Measurements from ENCODE around the gene CD79B.

Gene CD79B

DNA sequence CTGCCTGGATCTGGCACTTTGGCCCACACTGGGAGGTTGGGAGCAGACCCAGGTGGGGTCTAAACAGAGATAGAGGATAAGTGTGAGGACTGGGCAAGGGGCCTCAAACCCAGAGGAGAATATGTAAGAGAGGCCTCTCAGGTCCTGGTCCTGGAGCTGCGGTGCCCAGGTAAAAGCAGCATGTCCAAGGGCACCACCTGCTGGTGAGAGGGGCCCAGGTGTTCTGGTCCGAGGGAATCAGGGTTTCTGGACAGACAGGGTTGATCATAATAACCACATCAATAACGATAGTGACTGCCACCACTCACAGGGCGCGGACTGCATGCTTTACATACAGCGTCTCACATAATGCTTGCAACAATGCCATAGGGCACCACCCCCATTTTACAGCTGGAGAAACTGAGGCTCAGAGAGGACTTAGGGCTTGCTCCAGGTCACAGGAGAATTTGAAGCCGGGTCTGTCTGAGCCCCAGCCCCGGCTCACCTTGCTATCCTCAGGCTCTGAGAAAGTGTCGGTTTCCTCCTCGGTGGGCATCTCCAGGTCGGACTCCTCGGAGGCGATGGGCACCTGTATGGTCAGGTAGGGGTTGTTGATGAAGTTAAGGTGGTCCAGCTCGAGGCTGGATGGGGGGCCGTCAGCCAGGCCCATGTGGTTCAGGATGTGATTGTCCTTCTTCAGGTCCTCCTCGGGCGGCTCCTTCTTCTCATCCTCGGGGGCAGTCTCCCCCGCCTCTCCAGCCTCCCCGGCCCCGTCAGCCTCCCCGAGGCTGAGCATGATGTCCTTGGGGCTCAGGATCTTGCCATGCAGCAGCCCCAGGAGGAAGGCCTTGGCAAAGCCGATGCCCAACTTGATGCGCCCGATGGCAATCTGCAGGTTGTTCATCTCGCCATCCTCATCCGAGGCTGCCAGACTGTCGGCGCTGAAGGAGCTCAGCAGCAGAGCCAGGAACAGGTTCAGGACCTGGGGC is 19.1 kb upstream of the CD79B start:
- FAIRE-seq, result no peak

DNA sequence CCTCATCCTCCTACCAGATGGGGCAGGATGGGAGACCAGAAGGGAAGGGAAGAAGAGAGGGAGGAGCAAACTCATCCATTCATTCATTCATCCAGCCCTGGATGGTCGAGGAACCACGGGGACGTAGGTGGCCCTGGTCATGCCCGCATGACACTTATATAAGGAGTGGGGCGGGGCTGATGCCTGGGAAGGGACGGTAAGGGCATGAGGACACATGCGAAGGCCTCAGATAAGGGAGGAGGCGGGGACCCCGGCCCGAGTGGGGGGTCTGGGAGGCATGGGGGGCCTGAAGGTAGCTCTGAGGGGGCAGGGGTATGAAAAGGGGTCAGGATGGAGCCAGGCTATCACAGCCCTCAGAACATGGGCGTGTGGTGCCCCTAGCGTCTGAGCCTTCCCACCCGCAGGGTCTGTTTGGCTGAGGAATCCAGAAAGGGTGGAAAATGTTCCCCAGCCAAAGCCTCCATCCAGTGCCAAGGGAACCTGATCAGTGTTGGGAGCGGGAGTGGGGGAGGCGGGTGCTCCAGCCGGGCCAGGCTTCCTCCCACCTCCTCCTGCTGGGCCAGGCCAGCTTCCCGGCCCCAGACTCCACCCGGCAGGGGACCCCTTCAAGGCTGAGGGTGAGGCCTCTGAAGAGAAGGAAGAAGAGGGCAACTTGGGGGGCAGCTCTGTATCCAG is 17.6 kb upstream of the CD79B start:
- no peak for FAIRE-seq

DNA sequence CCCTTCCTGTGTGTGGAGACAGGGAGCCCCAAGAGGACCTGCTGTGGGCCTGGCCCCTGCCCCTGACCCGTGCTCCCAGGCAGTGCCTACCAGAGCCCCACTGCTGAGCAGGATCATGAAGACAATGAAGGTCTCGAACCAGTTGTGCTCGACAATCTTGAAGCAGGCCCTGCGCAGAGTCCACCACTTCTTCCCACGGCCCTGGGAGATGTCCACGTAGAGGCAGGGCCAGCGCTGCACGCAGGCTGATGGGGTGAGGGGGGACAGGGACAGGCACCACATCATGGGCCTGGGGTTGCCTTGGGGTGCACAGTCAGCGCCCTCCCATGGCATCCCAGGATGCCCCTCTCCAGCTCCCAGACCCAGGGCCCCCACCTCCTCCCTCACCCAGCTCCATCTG is 16.4 kb upstream of the CD79B start:
- no peak for FAIRE-seq

DNA sequence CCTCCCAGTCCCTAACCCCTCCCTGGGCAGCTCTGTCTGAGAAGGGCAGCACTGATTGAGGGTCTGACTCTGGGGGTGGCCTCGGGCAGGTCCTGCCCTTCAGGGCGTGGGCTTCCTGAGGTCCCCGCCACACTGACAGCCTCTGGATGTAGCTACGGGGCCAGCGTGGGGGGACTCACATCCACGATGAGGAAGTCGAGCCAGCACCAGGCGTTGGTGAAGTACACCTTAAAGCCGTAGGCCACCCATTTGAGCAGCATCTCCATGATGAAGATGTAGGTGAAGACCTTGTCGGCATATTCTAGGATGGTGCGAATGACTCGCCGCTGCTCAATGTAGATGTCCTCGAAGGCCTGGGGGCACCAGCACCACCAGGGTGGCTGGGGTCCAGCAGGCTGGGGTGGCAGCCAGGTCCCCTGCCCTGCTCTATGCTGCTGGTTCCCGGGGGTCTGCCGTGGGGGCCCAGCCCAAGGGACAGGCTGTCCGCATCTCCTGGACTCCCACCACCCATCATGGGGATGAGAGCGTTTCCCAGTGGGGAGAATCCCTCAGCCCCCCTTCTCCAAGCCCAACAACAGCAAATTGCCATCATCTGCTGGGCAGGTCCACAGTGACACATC is 15.7 kb upstream of the CD79B start:
- no peak for FAIRE-seq

DNA sequence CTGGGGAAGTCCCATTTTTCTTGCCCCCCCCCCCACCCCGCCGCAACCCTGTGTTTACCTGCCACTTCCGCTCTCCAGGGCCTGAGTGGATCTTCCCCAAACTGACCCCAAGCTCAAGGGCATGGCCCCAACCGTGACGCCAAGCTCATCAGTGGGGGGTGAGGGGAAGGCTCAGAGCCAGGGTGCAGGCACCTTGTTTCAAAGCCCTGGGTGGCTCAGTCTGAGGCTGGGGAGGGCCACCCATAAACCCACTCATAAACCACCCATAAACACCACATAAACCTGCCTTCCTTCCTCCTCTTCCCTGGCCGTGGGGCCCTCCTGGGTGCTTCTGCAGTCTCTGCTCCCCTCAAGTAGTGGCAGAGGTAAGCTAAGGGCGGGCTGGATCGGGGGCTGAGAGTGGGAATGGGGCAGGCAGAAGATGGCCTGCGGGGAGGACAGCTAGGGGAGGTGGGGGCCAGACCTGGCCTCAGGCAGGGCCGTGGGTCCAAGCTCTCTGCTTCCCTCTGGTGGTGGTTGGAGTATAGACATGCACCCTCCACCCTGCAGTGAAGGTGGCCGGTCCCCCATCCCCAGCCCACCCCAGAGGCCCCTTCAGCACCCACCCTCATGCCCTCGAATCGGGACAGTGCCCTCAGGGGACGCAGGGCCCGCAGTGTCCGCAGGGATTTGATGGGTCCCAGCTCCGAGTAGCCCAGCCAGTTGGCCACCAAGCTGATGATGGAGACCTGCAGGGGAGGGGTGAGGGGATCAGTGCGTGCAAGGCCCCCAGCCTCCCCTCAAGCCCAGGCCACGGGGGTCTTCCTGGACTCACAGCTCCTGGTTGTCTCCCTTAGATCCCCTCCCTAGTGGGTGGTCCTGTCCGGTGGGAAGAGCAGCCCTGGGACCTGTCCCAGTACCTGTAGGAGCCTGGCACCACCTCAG is 14.6 kb upstream of the CD79B start:
- FAIRE-seq, result no peak

DNA sequence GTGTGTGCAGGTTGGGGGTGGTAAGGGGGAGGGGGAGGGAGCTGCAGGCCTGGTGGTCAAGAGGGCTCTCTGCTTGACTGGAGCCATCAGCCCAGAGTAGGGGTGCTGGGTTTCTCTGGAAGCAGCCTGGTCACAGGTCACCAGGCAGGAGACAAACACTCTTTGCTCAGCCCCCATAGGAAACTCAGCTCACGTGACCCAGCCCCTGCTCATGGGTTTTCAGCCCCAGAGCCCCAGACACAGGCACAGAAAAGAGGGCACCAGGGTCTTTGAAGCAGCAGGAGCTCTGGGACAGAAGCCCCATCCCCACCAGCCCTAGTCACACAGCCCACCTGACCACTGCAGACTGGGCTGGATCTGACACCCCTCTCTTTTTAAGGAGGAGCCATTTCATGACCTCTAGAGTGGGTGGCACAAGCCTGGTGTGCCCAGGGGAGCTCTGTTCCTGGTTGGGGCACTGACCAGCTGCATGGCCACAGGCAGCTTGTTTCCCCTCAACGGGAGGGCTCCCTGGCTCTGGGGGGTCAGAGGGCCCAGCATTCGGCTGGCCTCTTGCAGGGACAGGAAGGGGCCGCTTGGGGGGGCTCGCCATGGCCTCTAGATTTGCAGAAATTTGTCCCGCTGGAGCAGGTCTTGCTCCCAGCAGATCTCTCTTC is 13.8 kb upstream of the CD79B start:
- no peak for FAIRE-seq

DNA sequence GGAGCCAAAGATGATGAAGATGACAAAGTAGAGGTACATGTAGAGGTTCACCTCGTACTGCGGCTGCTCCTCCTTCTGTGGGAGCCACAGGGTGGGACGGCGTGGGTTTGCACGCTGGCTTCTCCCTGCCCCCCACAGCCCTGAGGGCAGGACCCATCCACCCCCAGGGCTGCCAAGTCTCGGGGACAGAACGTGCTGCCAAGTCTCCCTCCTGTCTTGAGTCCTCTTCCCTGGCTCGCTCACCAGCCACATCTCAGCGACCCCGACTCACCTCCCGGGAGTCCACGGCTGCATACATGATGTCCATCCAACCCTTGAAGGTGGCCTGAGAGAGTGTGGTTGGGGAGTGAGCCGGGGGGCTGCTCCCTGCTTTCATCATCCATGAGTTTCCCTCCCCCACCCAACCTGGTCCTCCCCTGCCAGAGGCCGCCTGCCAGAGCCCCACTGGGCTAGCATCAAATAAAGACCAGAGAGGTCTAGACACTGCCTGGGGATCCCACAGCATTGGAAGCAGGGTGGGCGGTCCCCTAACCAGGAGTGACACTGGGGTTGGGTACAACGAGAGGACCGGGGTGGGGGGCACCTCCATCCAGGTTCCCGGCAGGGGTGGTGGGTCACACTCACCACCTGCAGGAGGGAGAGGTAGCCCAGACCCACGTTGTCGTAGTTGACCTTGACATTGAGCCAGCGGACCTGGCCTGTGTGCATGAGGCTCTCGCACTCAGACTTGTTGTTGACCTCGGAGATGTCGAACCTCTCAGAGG is 12.8 kb upstream of the CD79B start:
- FAIRE-seq, result no peak

DNA sequence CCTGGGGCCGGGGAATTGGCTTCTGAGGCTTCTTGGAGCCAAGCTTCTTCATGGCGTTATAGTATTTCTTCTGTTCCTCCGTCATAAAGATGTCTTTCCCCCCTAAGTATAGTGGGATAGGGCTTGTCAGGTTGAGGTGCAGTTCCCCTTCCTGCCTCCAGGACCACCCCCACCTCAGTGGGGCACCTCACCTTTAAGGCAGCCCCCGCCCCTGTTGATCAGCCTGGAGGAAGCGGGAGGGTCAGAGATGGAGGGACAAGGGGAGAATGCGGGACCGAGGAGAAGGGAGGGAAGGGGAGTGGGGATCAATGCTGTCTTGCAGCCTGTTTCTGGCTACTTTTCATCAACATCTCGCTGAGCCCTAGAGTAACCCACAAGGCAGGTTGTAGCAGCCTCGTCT is 11.6 kb upstream of the CD79B start:
- no peak for FAIRE-seq

DNA sequence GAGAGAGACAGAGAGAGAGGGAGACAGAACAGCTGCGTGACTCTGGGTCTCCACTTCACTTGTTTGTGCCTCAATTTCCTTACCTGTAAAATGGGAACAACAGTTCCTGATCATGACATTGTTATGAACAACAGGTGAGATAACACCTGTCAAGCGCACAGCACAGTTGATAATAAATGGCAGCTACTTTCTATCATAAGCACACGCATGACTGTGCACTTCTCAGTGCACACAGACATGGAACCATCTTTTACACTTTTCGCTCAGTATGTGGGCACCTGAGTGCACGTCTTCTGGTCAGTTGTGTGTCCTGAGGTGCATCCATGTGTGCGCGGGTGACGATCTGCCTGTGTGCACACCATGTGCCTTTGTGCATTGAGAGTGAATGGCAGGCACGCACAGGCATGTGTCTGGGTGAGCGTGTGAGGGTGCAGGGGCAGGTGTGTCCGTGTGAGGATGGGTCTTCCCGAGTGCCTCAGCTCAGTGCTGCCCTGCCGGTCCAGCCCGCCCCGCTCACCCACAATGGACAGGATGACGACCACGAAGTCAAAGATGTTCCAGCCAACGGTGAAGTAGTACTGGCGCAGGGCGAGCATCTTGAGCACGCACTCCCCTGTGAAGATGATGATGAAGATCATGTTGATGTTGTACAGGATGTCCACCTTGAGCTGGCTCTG is 10.3 kb upstream of the CD79B start:
- FAIRE-seq, result no peak

DNA sequence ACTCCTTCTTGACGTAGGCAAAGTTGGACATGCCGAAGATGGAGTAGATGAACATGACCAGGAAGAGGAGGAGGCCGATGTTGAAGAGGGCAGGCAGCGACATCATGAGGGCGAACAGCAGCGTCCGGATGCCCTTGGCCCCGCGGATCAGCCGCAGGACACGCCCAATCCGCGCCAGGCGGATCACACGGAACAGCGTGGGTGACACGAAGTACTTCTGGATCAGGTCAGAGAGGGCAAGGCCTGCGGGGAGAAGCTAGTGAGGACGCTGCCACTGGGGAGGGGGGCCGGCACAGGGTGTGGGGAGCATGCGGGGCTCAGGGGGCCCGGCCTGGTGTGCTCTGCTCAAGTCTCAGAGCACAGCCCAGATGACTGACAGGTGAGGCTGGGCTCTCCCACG is 9.6 kb upstream of the CD79B start:
- no peak for FAIRE-seq

DNA sequence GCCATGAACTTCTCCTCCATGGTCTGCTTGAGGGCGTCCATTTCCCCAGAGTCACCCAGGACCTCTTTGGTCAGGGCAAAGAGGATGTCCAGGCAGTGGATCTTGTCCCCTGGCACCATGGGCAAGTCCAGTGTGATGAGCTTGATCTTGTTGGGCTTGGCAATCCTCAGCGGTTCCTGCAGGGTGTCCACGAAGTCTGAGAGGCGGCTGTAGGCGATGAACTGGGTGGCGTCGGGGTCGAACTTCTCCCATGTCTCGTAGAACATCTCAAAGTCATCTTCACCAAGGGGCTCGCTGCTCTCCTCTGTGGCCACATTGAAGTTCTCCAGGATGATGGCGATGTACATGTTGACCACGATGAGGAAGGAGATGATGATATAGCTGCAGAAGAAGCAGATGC is 9.0 kb upstream of the CD79B start:
- FAIRE-seq, result no peak

DNA sequence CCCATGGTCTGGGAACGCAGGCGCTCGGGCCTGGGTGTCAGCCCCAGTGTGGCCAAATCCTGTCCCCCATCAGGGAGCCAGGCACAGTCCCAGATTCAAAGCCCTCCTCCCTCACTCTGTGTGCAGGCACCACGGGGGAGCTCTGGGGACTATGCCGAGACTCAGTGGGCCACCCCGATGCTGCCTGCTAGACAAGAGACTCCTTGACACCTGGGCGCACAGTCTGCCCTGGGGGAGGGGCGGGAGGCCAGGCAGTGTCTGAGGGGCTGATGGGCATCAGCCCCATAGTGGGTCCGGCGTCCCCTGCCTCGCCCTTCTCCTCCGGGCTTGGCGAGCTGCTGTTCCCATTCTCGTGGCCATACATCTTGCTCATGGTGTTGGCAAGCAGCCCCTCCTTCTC is 8.5 kb upstream of the CD79B start:
- FAIRE-seq, result no peak

DNA sequence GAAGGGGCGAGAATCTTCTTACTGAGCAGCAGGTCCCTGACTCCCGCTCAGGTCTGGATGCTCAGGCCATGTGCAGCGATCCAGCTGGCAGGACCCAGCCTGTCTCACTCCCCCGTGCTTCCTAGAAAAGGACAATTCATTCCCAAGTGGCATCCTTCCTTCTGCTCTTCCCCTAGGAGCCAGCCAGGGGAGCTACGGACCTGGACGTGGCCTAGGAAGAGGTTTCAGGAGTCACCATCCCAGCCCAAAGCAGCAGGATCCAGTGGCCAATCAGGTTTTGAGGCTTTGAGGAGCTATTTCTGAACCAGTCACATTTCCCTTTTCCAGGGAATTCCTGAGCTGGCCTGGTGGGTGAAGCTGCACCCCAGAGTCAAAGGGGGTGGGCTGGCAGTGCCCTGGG is 7.8 kb upstream of the CD79B start:
- no peak for FAIRE-seq

DNA sequence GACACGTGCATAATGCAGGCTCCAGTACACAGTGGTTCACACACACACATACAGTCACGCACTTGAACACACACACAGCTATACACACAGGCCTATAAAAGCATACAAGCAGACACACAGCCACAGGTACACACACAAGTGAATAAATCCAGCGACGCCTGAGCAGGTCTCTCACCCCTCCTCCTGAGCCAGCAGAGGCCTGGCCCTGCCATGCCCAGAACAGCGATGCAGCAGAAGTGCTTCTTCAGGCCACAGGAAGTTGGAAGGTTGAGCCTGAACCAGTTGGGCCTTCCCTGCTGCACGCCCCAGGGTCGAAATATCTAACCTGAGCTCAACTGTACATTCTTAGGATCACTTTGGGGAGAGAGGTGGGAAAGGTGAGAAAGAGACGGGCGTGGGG is 7.3 kb upstream of the CD79B start:
- FAIRE-seq, result no peak

DNA sequence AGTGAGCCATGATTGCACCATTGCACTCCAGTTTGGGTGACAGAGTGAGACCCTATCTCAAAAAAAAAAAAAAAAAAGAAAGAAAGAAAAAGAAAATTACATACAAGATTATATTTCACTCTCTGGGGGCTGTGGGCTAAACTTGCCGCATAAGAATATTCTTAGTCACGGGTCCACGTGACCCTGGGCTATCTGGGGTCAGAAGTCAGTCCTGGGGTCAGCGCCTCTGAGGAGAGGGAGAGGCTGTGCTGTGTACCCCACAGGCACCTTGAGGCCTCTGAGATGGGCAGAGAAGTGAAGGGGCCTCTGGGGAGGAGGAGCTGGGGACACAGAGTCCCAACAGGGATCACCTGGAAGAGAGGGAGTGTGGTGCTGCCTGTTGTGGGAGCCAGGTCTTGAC is 5.8 kb upstream of the CD79B start:
- FAIRE-seq, result no peak

DNA sequence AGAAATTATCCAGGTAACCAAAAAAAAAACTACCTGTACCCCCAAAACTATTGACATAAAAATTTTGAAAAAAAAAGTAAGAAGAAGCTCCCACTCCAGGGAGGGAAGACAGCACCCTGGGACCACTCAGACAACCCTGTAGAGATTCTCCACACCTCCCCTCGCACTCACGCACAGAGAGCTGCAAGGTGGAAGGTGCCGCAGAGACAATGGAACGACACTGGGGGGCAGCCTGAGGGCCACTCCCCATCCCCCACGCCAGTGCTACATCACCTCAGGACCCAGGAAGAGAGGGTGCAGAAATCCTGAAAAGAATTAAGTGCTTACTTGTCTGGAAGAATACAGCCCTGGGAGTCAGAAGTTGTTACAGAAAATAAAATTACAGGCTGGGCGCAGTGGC is 5.2 kb upstream of the CD79B start:
- no peak for FAIRE-seq

DNA sequence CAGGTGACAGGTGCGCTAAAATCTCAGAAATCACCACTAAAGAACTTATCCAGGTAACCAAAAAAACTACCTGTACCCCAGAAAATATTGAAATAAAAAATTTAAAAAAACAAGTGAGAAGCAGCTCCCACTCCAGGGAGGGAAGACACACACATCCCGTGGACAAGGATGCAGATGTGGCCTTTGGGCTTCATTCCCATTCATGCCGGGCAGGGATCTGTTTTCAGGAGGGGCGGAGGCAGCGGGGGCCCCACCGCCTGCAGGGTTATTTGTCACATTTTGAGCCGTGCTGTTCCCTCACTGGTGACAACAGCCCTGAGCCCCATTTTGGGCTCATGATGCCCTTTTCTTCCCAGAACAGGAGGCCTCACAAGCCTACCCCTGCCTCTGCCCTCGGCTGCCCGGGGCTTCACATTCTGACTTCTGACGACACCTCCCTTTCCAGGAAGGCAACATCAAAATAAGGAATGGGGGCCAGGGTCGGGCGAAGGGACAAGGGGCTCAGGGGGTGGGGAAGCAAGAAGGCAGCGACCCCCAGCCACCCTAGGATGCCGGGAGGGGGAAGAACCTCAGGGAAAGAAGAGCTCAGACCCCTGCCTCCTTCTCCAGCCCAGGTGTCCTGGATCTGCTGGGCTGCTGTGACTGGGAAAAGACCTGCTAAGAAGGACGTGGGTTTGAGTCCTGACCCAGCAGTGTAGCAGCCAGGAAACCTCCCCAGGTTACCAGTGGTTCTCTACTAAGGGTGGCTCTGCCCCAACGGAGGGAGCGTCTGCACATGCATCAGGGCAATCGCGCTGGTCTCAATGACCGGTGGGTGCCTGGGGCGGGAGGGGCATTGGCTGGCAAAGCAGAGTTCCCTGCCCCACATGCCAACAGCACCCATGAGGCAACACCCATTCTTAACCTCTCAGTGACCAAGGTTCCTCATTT is 2.3 kb upstream of the CD79B start:
- FAIRE-seq, result no peak

DNA sequence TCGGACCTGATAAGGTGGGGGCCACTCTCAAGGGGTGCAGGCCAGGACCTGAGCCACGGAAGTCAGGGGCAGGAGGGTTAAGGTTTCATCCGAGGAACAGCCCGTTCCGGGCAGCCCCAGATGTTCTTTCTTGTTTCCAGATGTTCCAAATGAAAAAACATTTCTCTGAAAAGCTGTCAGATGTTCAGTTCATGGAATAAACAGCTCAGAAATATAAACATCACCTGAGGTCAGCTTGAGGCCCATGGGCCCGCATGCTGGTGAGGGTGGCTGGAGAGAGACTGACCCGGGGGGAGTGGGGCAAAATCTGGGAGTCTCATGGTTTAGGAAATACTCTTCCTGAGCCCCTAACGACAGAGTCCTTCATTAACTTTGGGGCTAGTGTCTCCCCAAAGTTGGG is 1.5 kb upstream of the CD79B start:
- FAIRE-seq, result no peak

DNA sequence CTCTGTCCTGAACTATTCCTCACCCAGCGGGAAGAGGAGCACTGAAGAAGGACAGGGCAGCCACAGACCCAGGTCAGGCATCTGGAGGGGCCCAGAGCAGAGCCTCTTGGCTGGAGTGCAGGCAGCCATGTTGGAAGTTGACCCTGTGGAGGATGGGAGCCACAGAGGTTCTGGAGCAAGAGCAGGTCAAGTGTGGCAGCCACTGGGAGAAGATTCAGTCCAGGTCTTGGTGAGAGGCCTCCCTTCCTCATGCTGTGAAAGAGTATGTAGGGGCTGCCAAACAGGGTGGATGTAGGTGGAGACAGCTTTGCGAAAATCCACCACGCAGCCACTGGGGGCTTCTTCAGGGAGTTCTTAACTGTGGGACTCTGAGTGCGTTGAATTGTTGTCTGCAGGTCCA is 590 bp upstream of the CD79B start:
- FAIRE-seq, result no peak
